Fibroblast of the aortic adventitia (primary cell): ENCODE data around the gene GMDS. TPM values are rescaled to one million over a fixed set of nuclear protein-coding genes. Genes with fewer than 3 reads are reported as not detected.

Experiments used
- DNase-seq: peaks from one replicate; pipeline ENCODE4 v3.0.0-alpha.2; 2010; ENCODE audit warnings: low read depth
- H3K4me3 ChIP-seq: 2 replicates; pipeline ENCODE4 v1.5.1; 2011; ENCODE audit warnings: low read depth, mild to moderate bottlenecking, control low read depth, low read length, moderate library complexity
- CTCF ChIP-seq: IDR thresholded peaks from 2 replicates; pipeline ENCODE4 v1.5.1; 2011; ENCODE audit warnings: mild to moderate bottlenecking, low read length, control low read depth, inconsistent platforms; ENCODE audit not compliant: insufficient read depth
- total RNA-seq: library from RNA; depleted of rRNA; stranded (reverse); fragments of >200 nt; gene quantifications from 2 replicates; pipeline ENCODE4 v1.2.3, GENCODE V29; 2012; ENCODE audit warnings: low replicate concordance

GMDS gene
- total RNA-seq, 1 donor = 15.9 TPM

- H3K4me3 ChIP-seq = no peak overlapping the region
- TF ChIP-seq CTCF = no peak
- DNase-seq = no peak
Measured at GRCh38 chr6:1652842-1653241, 592.6 kb downstream of the GMDS start.

- no peak overlapping the region for H3K4me3 ChIP-seq
- no peak for TF ChIP-seq CTCF
- DNase-seq = no peak
Measured at GRCh38 chr6:1651362-1651761, 594.0 kb downstream of the GMDS start.

- no peak overlapping the region for H3K4me3 ChIP-seq
- no peak for TF ChIP-seq CTCF
- peak; percentile 21 for DNase-seq
Measured at GRCh38 chr6:1645466-1646185, 599.8 kb downstream of the GMDS start.

GRCh38 chr6:1644516-1645060 lies 600.8 kb downstream of the GMDS start:
- DNase-seq = no peak
- no peak overlapping the region for H3K4me3 ChIP-seq
- no peak for TF ChIP-seq CTCF

GRCh38 chr6:1643830-1644445 lies 601.5 kb downstream of the GMDS start:
- TF ChIP-seq CTCF = no peak
- no peak for DNase-seq
- no peak overlapping the region for H3K4me3 ChIP-seq

- H3K4me3 ChIP-seq = no peak overlapping the region
- DNase-seq = no peak
- no peak for TF ChIP-seq CTCF
Measured at GRCh38 chr6:1643111-1643510, 602.3 kb downstream of the GMDS start.
